PC-9 (cell line): ENCODE results near the gene CCDC78.

Source experiments
- CTCF ChIP-seq: fragments of 200-600 bp; sonication (generic); conservative IDR thresholded peaks from 2 replicates; pipeline ENCODE4 v1.6.1; 2017; ENCODE audit warnings: mixed run types, antibody characterized with exemption, mild to moderate bottlenecking, moderate library complexity
- EZH2 ChIP-seq: fragments of 200-600 bp; sonication (generic); IDR thresholded peaks from 2 replicates; pipeline ENCODE4 v1.8.0; 2017; ENCODE audit warnings: antibody characterized with exemption, low read depth

DNA sequence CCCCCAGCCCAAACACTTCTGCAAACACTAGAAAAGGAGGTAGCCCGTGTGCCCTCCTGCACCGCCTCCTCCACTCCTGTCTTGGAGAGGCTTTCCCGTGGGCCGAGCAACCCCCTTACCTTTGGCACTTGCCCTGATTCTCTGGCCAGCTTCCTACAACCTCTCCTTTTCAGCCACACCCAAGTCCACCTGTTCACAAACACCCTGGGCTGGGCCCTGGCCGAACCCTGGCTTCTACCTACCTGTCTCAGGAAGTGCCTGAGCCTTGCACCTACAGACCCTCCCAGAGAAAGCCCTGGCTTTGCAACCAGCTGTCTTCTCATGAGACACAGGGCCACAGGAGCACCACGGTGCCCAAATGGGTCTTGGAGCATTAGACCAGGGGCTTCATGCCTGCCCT lies 7.3 kb downstream of the CCDC78 start:
- no peak for TF ChIP-seq CTCF
- TF ChIP-seq EZH2: no peak
